ENCODE data around the gene TMC3.

The TMC3 gene

GRCh38 chr15:81384891-81385720, 11.1 kb upstream of the TMC3 start:
- no peaks in the 10 kb centered on the region for H3K4me1 ChIP-seq (ENCODE audit: control insufficient read depth, insufficient read depth, low read length, poor library complexity, severe bottlenecking)
- H3K36me3 ChIP-seq (ENCODE audit: control insufficient read depth, insufficient read depth, low read length) = no peaks in the 10 kb centered on the region
- H3K4me3 ChIP-seq (ENCODE audit: extremely low read depth, insufficient read depth, low read length, poor library complexity, severe bottlenecking) = no peak overlapping the region
- peaks cover 6% of the 10 kb centered on the region for H3K9me3 ChIP-seq (ENCODE audit: control insufficient read depth, low read length)
- 93 to 100% methylated on average over 1 to 4 of the region's 6 CpGs for WGBS, 2 experiments (ENCODE audit: insufficient coverage in 2 of 2)
- H3K27ac ChIP-seq (ENCODE audit: low read depth, low read length, severe bottlenecking) = no peak overlapping the region

GRCh38 chr15:81381720-81382119, 7.7 kb upstream of the TMC3 start:
- peaks cover 6% of the 10 kb centered on the region for H3K9me3 ChIP-seq (ENCODE audit: control insufficient read depth, low read length)
- WGBS, 2 experiments (ENCODE audit: insufficient coverage in 2 of 2) = 57 to 69% methylated on average over 2 of the region's 2 CpGs
- H3K4me1 ChIP-seq (ENCODE audit: control insufficient read depth, insufficient read depth, low read length, poor library complexity, severe bottlenecking) = no peaks in the 10 kb centered on the region
- H3K36me3 ChIP-seq (ENCODE audit: control insufficient read depth, insufficient read depth, low read length) = no peaks in the 10 kb centered on the region
- no peak overlapping the region for H3K4me3 ChIP-seq (ENCODE audit: extremely low read depth, insufficient read depth, low read length, poor library complexity, severe bottlenecking)
- H3K27ac ChIP-seq (ENCODE audit: low read depth, low read length, severe bottlenecking) = no peak overlapping the region

GRCh38 chr15:81380668-81381067, 6.7 kb upstream of the TMC3 start:
- Histone ChIP-seq H3K9me3 (ENCODE audit: control insufficient read depth, low read length) (peaks cover 6% of the 10 kb centered on the region), H3K4me3 (ENCODE audit: extremely low read depth, insufficient read depth, low read length, poor library complexity, severe bottlenecking) (no peak overlapping the region), H3K36me3 (ENCODE audit: control insufficient read depth, insufficient read depth, low read length) (no peaks in the 10 kb centered on the region), H3K4me1 (ENCODE audit: control insufficient read depth, insufficient read depth, low read length, poor library complexity, severe bottlenecking) (no peaks in the 10 kb centered on the region), H3K27ac (ENCODE audit: low read depth, low read length, severe bottlenecking) (no peak overlapping the region)
- WGBS, 2 experiments (ENCODE audit: insufficient coverage in 2 of 2) = 94% methylated on average over 2 of the region's 2 CpGs; no CpG with 5 or more reads in 1 of the 2 experiments

GRCh38 chr15:81380203-81380602, 6.2 kb upstream of the TMC3 start:
- 67% methylated on average over 1 of the region's 3 CpGs; no CpG with 5 or more reads in 1 of the 2 experiments for WGBS, 2 experiments (ENCODE audit: insufficient coverage in 2 of 2)
- H3K9me3 ChIP-seq (ENCODE audit: control insufficient read depth, low read length) = peaks cover 6% of the 10 kb centered on the region

GRCh38 chr15:81379269-81379668, 5.3 kb upstream of the TMC3 start:
- no peak overlapping the region for H3K27ac ChIP-seq (ENCODE audit: low read depth, low read length, severe bottlenecking)
- no peaks in the 10 kb centered on the region for H3K36me3 ChIP-seq (ENCODE audit: control insufficient read depth, insufficient read depth, low read length)
- H3K9me3 ChIP-seq (ENCODE audit: control insufficient read depth, low read length) = no peaks in the 10 kb centered on the region
- H3K4me1 ChIP-seq (ENCODE audit: control insufficient read depth, insufficient read depth, low read length, poor library complexity, severe bottlenecking) = no peaks in the 10 kb centered on the region
- 79 to 93% methylated on average over 6 to 7 of the region's 9 CpGs for WGBS, 2 experiments (ENCODE audit: insufficient coverage in 2 of 2)
- no peak overlapping the region for H3K4me3 ChIP-seq (ENCODE audit: extremely low read depth, insufficient read depth, low read length, poor library complexity, severe bottlenecking)

More at GRCh38 chr15:81380203-81380602, 6.2 kb upstream of the TMC3 start:
- Histone ChIP-seq H3K27ac (ENCODE audit: low read depth, low read length, severe bottlenecking) (no peak overlapping the region), H3K4me3 (ENCODE audit: extremely low read depth, insufficient read depth, low read length, poor library complexity, severe bottlenecking) (no peak overlapping the region), H3K36me3 (ENCODE audit: control insufficient read depth, insufficient read depth, low read length) (no peaks in the 10 kb centered on the region), H3K4me1 (ENCODE audit: control insufficient read depth, insufficient read depth, low read length, poor library complexity, severe bottlenecking) (no peaks in the 10 kb centered on the region)

- Histone ChIP-seq H3K9me3 (ENCODE audit: control insufficient read depth, low read length) (no peaks in the 10 kb centered on the region), H3K36me3 (ENCODE audit: control insufficient read depth, insufficient read depth, low read length) (no peaks in the 10 kb centered on the region), H3K4me3 (ENCODE audit: extremely low read depth, insufficient read depth, low read length, poor library complexity, severe bottlenecking) (no peak overlapping the region), H3K4me1 (ENCODE audit: control insufficient read depth, insufficient read depth, low read length, poor library complexity, severe bottlenecking) (no peaks in the 10 kb centered on the region), H3K27ac (ENCODE audit: low read depth, low read length, severe bottlenecking) (no peak overlapping the region)
- WGBS, 2 experiments (ENCODE audit: insufficient coverage in 2 of 2) = 93 to 100% methylated on average over 1 to 2 of the region's 2 CpGs
Measured at GRCh38 chr15:81378443-81378842, 4.4 kb upstream of the TMC3 start.

- H3K36me3 ChIP-seq (ENCODE audit: control insufficient read depth, insufficient read depth, low read length) = no peaks in the 10 kb centered on the region
- WGBS, 2 experiments (ENCODE audit: insufficient coverage in 2 of 2) = no CpG with 5 or more reads among the region's 4 CpGs
- H3K9me3 ChIP-seq (ENCODE audit: control insufficient read depth, low read length) = no peaks in the 10 kb centered on the region
- no peaks in the 10 kb centered on the region for H3K4me1 ChIP-seq (ENCODE audit: control insufficient read depth, insufficient read depth, low read length, poor library complexity, severe bottlenecking)
- H3K4me3 ChIP-seq (ENCODE audit: extremely low read depth, insufficient read depth, low read length, poor library complexity, severe bottlenecking) = no peak overlapping the region
- H3K27ac ChIP-seq (ENCODE audit: low read depth, low read length, severe bottlenecking) = no peak overlapping the region
Measured at GRCh38 chr15:81377871-81378270, 3.9 kb upstream of the TMC3 start.

- H3K4me1 ChIP-seq (ENCODE audit: control insufficient read depth, insufficient read depth, low read length, poor library complexity, severe bottlenecking) = no peaks in the 10 kb centered on the region
- H3K4me3 ChIP-seq (ENCODE audit: extremely low read depth, insufficient read depth, low read length, poor library complexity, severe bottlenecking) = no peak overlapping the region
- 94 to 100% methylated on average over 1 to 4 of the region's 4 CpGs for WGBS, 2 experiments (ENCODE audit: insufficient coverage in 2 of 2)
- H3K27ac ChIP-seq (ENCODE audit: low read depth, low read length, severe bottlenecking) = no peak overlapping the region
- no peaks in the 10 kb centered on the region for H3K36me3 ChIP-seq (ENCODE audit: control insufficient read depth, insufficient read depth, low read length)
- H3K9me3 ChIP-seq (ENCODE audit: control insufficient read depth, low read length) = no peaks in the 10 kb centered on the region
Measured at GRCh38 chr15:81376231-81376630, 2.2 kb upstream of the TMC3 start.

GRCh38 chr15:81375461-81375860, 1.4 kb upstream of the TMC3 start:
- Histone ChIP-seq H3K36me3 (ENCODE audit: control insufficient read depth, insufficient read depth, low read length) (no peaks in the 10 kb centered on the region), H3K4me3 (ENCODE audit: extremely low read depth, insufficient read depth, low read length, poor library complexity, severe bottlenecking) (no peak overlapping the region), H3K4me1 (ENCODE audit: control insufficient read depth, insufficient read depth, low read length, poor library complexity, severe bottlenecking) (no peaks in the 10 kb centered on the region), H3K27ac (ENCODE audit: low read depth, low read length, severe bottlenecking) (no peak overlapping the region), H3K9me3 (ENCODE audit: control insufficient read depth, low read length) (no peaks in the 10 kb centered on the region)
- WGBS, 2 experiments (ENCODE audit: insufficient coverage in 2 of 2) = 84 to 100% methylated on average over 2 to 3 of the region's 4 CpGs

GRCh38 chr15:81373176-81373575, 837 bp downstream of the TMC3 start:
- WGBS, 2 experiments (ENCODE audit: insufficient coverage in 2 of 2) = no CpG with 5 or more reads among the region's 5 CpGs
- no peak overlapping the region for H3K27ac ChIP-seq (ENCODE audit: low read depth, low read length, severe bottlenecking)

GRCh38 chr15:81372575-81372974, 1.4 kb downstream of the TMC3 start:
- 70 to 78% methylated on average over 3 of the region's 3 CpGs for WGBS, 2 experiments (ENCODE audit: insufficient coverage in 2 of 2)
- no peaks in the 10 kb centered on the region for H3K36me3 ChIP-seq (ENCODE audit: control insufficient read depth, insufficient read depth, low read length)
- no peak overlapping the region for H3K27ac ChIP-seq (ENCODE audit: low read depth, low read length, severe bottlenecking)
- no peaks in the 10 kb centered on the region for H3K4me1 ChIP-seq (ENCODE audit: control insufficient read depth, insufficient read depth, low read length, poor library complexity, severe bottlenecking)
- H3K9me3 ChIP-seq (ENCODE audit: control insufficient read depth, low read length) = no peaks in the 10 kb centered on the region
- no peak overlapping the region for H3K4me3 ChIP-seq (ENCODE audit: extremely low read depth, insufficient read depth, low read length, poor library complexity, severe bottlenecking)

More at GRCh38 chr15:81373176-81373575, 837 bp downstream of the TMC3 start:
- H3K9me3 ChIP-seq (ENCODE audit: control insufficient read depth, low read length) = no peaks in the 10 kb centered on the region
- H3K36me3 ChIP-seq (ENCODE audit: control insufficient read depth, insufficient read depth, low read length) = no peaks in the 10 kb centered on the region
- no peaks in the 10 kb centered on the region for H3K4me1 ChIP-seq (ENCODE audit: control insufficient read depth, insufficient read depth, low read length, poor library complexity, severe bottlenecking)
- no peak overlapping the region for H3K4me3 ChIP-seq (ENCODE audit: extremely low read depth, insufficient read depth, low read length, poor library complexity, severe bottlenecking)
